Upper lobe of left lung (tissue), 4 donors: ENCODE results near the gene PGRMC1.
"Not testable (repeated sequence)": the region's sequence is repeated elsewhere in the genome, so short reads cannot be mapped to it uniquely, and the experiment has no call there.

Experiments
- EP300 ChIP-seq, 4 donors: sonication (generic); formaldehyde crosslinking; IDR thresholded peaks; one replicate each; pipeline ENCODE4 v1.5.1; 2017; ENCODE audit warnings: antibody characterized with exemption in 4 of 4, control low read depth in 2 of 4
- POLR2A ChIP-seq, 4 donors: fragments of 450-650 bp; IDR thresholded peaks; one replicate each; pipeline ENCODE4 v1.5.1; 2016 to 2017; ENCODE audit warnings: antibody characterized with exemption in 4 of 4, mild to moderate bottlenecking in 2 of 4
- POLR2AphosphoS5 ChIP-seq, 2 donors: sonication (generic); formaldehyde crosslinking; IDR thresholded peaks; one replicate each; pipeline ENCODE4 v1.5.1; 2017; ENCODE audit warnings: antibody characterized with exemption in 2 of 2
- TF ChIP-seq, protein P1 (sequence below), 6 experiments: fragments of 450-650 bp in 4 of 6; fragments of 200-600 bp in 2 of 6; sonication (generic) in 2 of 6; IDR thresholded peaks; one replicate each; pipeline ENCODE4 v1.5.1; 2016 to 2019; ENCODE audit warnings: antibody characterized with exemption in 6 of 6

DNA sequence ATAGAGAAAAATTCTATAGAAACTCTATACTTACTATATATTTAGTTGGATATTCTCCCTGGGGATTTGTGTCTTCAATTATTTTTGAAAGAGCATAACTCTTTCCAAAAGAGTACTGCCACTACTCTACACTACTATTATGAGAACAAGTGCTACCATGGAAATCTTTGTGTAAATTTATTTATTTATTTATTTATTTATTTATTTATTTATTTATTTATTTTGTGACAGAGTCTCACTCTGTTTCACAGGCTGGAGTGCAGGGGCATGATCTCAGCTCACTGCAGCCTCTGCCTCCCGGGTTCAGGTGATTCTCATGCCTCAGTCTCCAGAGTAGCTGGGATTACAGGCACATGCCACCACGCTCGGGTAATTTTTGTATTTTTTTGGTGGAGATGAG is 31.0 kb downstream of the PGRMC1 start:
- TF ChIP-seq, protein P1, sequence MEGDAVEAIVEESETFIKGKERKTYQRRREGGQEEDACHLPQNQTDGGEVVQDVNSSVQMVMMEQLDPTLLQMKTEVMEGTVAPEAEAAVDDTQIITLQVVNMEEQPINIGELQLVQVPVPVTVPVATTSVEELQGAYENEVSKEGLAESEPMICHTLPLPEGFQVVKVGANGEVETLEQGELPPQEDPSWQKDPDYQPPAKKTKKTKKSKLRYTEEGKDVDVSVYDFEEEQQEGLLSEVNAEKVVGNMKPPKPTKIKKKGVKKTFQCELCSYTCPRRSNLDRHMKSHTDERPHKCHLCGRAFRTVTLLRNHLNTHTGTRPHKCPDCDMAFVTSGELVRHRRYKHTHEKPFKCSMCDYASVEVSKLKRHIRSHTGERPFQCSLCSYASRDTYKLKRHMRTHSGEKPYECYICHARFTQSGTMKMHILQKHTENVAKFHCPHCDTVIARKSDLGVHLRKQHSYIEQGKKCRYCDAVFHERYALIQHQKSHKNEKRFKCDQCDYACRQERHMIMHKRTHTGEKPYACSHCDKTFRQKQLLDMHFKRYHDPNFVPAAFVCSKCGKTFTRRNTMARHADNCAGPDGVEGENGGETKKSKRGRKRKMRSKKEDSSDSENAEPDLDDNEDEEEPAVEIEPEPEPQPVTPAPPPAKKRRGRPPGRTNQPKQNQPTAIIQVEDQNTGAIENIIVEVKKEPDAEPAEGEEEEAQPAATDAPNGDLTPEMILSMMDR (IDR thresholded peaks at IDR 0.05), result not testable (repeated sequence)
- TF ChIP-seq POLR2AphosphoS5, POLR2A, EP300 (IDR thresholded peaks at IDR 0.05): not testable (repeated sequence)
